GM18873 (cell line): ENCODE results near the gene FATE1.

Experiments used
- ATAC-seq: cut with Tn5 transposase; IDR thresholded peaks from one replicate; pipeline ENCODE4 v1.9.1; 2021; ENCODE audit warnings: mild to moderate bottlenecking, moderate library complexity, moderate number of reproducible peaks; ENCODE audit not compliant: unreplicated experiment, low FRiP score

The FATE1 gene

DNA sequence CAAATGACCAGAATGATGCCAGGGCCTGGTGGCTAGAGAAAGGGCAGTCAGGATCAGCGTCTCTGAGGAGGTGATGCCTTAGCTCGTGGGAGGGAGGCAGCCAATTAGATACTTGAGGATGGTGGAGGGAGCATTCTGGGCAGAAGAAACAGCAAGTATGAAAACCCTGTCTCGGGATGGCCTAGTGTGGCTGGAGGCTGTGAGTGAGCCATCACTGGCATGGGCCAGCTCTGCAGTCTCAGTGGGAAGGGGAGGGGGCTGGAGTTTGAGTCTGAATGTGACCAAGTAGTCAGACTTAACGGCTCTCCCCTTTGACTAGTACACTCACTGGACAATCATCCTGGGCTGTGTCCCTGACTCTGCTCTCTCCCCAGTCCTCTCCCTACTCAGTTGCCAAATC is 25.8 kb downstream of the FATE1 start:
- ATAC-seq: no peak

- no peak for ATAC-seq
Observed at GRCh38 chrX:151742311-151742710, 26.5 kb downstream of the FATE1 start.

DNA sequence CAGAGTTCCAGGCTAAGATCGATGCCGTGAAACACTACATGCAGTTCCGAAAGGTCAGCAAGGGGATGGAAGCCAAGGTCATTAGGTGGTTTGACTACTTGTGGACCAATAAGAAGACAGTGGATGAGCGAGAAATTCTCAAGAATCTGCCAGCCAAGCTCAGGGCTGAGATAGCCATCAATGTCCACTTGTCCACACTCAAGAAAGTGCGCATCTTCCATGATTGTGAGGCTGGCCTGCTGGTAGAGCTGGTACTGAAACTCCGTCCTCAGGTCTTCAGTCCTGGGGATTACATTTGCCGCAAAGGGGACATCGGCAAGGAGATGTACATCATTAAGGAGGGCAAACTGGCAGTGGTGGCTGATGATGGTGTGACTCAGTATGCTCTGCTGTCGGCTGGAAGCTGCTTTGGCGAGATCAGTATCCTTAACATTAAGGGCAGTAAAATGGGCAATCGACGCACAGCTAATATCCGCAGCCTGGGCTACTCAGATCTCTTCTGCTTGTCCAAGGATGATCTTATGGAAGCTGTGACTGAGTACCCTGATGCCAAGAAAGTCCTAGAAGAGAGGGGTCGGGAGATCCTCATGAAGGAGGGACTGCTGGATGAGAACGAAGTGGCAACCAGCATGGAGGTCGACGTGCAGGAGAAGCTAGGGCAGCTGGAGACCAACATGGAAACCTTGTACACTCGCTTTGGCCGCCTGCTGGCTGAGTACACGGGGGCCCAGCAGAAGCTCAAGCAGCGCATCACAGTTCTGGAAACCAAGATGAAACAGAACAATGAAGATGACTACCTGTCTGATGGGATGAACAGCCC is 28.0 kb downstream of the FATE1 start:
- no peak for ATAC-seq

DNA sequence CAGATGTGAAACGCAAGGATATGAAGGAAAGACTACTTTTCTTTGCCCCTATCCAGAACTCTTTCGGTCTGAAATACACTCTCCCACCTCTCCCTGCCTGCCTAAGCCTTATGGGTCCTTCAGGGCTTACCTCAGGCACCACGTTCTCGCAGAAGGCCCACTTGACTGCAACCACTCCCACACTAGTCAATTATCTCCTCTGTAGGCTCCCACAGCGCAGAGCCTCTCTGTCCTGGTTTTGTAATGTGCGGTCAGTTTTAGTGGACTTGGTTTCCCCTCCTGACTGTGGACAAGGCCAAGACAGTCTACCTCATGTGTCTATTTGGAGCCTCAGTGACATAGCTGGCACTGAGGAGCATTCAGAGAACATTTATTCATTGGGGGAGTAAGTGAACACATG is 29.8 kb downstream of the FATE1 start:
- no peak for ATAC-seq

GRCh38 chrX:151746502-151746901 is 30.7 kb downstream of the FATE1 start:
- no peak for ATAC-seq

DNA sequence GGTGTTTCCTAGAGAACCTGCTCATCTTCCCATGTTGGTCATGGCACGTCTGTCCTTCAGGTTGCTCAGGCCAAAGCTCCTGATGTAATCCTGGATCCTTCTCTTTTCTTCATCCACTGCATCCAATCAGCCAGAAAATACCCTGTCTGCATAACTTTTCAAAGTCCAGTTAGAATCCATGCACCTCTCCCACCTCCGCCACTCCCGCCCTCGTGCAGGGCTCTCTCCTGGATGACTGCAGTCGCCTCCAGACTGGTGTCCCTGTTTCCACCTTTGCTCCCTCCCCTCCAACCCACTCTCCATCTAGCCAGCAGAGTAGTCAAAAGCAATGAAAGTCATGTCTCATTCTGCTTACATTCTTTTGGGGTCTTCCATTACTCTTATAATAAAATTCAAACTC is 34.7 kb downstream of the FATE1 start:
- no peak for ATAC-seq

DNA sequence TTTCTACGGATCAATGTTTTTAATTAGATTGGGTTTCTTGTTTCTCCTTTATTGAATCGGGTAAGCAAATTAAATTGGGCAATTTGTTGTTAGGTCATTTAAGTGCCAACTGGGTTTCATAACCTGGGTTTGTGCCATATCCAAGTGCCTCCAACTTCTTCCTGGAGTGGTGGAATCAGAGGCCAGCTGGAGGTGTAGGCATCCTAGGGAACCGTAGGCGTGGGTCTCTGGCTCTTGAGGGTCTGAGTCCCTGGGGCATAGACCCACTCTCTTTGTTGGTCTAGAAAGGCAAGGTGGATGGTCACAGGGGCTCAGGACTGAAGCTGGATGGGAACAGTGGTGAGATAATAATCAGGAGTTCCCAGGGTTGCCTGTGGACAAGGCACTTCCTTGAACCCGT is 37.0 kb downstream of the FATE1 start:
- ATAC-seq: no peak

GRCh38 chrX:151753313-151754046 is 37.6 kb downstream of the FATE1 start:
- no peak for ATAC-seq

GRCh38 chrX:151754047-151754429 is 38.2 kb downstream of the FATE1 start:
- no peak for ATAC-seq

GRCh38 chrX:151754641-151755215 is 38.9 kb downstream of the FATE1 start:
- no peak for ATAC-seq

- ATAC-seq: no peak
Observed at GRCh38 chrX:151759041-151759708, 43.3 kb downstream of the FATE1 start.

DNA sequence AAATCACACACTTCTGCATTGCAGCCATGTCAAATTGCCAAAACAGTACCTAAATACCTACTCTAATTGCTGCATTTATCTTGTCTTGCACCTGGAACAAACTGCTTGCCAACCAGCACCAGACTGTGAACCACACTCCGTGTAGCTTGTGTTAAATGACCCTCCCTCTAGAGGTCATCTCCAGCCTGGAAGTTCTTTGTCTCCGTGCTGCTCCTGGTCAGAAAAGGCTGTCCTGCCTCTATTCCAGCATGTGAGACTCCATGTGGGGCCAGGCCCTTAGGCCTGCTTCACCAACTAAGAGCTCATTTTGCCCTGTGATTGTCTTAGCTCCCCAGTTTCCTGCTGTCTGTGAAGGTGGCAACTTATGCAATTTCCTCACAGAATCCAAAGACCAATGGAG is 47.0 kb downstream of the FATE1 start:
- no peak for ATAC-seq

DNA sequence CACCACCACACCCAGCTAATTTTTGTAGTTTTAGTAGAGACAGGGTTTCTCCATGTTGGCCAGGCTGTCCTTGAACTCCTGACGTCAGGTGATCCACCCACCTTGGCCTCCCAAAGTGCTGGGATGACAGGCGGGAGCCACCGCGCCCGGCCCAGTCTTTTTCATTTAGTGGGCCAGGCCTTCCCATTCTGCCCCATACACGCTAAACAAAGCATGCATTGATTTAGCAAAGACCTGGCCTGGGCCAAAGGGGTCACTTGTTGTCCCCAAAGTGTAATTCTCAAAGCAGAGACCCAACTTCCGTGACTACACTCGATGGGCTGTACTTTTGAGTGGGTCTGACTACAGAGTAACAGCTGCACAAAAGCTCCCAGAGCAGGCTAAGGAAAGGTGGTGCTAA is 47.9 kb downstream of the FATE1 start:
- no peak for ATAC-seq

DNA sequence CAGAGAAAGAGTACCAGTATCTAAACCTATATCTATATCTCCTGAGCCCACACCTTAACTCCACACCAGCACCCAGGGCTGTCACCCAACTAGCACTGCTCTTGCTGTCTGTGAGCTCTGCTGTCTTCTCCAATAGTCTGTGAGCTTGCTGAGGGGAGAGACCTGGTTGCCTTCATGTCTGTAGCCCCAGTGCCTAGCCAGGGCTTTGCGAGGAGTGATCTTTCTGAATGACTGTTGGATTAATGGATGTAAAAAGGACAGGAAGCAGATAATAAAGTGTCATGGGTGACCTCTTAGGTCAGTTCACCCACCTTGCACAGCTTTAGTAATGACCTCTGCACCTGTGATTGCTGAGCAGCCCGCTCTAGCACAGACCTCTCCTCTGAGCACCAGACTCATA is 49.2 kb downstream of the FATE1 start:
- ATAC-seq: no peak

DNA sequence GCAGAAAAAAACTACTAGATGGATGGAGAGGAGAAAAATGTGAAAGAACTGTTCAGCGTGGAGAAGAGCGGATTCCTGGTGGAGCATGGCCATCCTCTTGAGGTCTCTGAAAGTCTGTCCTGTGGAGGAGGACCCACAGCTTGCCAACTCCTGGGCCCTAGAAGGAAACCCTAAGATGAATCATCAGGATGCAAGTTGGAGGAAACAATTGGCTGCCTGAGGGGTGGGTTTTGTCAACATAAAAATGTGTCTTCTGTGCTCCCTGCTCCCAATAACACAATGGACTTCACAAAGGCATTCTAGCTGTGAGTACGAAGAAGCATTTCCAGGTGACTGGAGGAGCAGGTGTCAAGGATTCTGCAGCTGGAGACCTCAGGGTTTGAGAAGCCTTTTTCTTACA is 55.9 kb downstream of the FATE1 start:
- ATAC-seq: no peak
